HepG2 (cell line): Measurements from ENCODE around the gene GIMAP1.

Experiments used
- CREBL2 ChIP-seq: sonication (generic); formaldehyde crosslinking; IDR thresholded peaks from 2 replicates; pipeline ENCODE4 v1.8.1; 2023; ENCODE audit warnings: missing genetic modification reagents, mild to moderate bottlenecking, borderline replicate concordance
- CTCF ChIP-seq: sonication (generic); formaldehyde crosslinking; IDR thresholded peaks from 2 replicates; pipeline ENCODE4 v1.5.0; 2020; ENCODE audit warnings: mild to moderate bottlenecking, missing genetic modification reagents, moderate library complexity
- ETV5 ChIP-seq: IDR thresholded peaks from 2 replicates; pipeline ENCODE4 v1.6.1; 2018; ENCODE audit warnings: missing biosample characterization, missing genetic modification reagents, inconsistent platforms, borderline replicate concordance
- NR2C2 ChIP-seq: sonication (generic); formaldehyde crosslinking; IDR thresholded peaks from 2 replicates; pipeline ENCODE4 v1.4.0; 2020; ENCODE audit warnings: missing genetic modification reagents, mild to moderate bottlenecking, moderate library complexity, borderline replicate concordance
- STAT6 ChIP-seq: sonication (generic); formaldehyde crosslinking; IDR thresholded peaks from 2 replicates; pipeline ENCODE4 v1.4.0; 2020; ENCODE audit warnings: missing genetic modification reagents, mild to moderate bottlenecking, borderline replicate concordance
- TP53 ChIP-seq: sonication (generic); formaldehyde crosslinking; conservative IDR thresholded peaks from 2 replicates; pipeline ENCODE4 v1.4.0; 2020; ENCODE audit warnings: missing genetic modification reagents
- ZNF674 ChIP-seq: sonication (generic); formaldehyde crosslinking; IDR thresholded peaks from 2 replicates; pipeline ENCODE4 v1.5.0; 2020; ENCODE audit warnings: low read depth, mild to moderate bottlenecking, missing genetic modification reagents

- no peak for TF ChIP-seq STAT6 (CRISPR knock-in tag)
- no peak for TF ChIP-seq CREBL2 (CRISPR knock-in tag)
- no peak for TF ChIP-seq CTCF (CRISPR knock-in tag)
- no peak for TF ChIP-seq ETV5 (CRISPR knock-in tag)
- TF ChIP-seq TP53 (CRISPR knock-in tag) = no peak
- no peak for TF ChIP-seq ZNF674 (CRISPR knock-in tag)
- no peak for TF ChIP-seq NR2C2
These were observed 1.5 kb downstream of the GIMAP1 start for GRCh38 chr7:150717814-150718420.
